ENCODE measurements around the gene PRDM13.
"Not testable (repeated sequence)": the region's sequence is repeated elsewhere in the genome, so short reads cannot be mapped to it uniquely, and the experiment has no call there.

The PRDM13 gene

DNA sequence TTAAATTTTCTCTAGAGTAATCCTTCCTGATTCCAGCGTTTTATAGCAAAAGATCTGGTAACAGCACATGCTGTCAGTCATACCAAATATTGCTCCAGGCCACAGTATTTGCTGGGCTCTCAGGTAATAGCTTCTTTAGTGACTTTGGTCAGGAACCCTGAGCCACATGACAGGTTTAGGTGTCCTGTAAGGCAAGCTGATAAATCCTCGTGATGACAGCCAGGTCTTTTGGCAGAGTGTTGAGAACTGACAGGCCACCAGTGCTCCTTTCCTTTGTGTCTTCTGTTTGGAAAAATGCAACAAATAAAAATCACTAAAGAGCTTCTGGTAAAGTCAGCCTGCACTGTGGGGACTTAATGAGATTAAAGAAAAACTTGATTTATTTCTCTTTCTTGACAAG, 34.6 kb downstream of the PRDM13 start:
- TF ChIP-seq, protein P1, sequence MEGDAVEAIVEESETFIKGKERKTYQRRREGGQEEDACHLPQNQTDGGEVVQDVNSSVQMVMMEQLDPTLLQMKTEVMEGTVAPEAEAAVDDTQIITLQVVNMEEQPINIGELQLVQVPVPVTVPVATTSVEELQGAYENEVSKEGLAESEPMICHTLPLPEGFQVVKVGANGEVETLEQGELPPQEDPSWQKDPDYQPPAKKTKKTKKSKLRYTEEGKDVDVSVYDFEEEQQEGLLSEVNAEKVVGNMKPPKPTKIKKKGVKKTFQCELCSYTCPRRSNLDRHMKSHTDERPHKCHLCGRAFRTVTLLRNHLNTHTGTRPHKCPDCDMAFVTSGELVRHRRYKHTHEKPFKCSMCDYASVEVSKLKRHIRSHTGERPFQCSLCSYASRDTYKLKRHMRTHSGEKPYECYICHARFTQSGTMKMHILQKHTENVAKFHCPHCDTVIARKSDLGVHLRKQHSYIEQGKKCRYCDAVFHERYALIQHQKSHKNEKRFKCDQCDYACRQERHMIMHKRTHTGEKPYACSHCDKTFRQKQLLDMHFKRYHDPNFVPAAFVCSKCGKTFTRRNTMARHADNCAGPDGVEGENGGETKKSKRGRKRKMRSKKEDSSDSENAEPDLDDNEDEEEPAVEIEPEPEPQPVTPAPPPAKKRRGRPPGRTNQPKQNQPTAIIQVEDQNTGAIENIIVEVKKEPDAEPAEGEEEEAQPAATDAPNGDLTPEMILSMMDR (IDR thresholded peaks at IDR 0.05; ENCODE audit: low read depth, low read length, missing control alignments): no peak
- in situ Hi-C loops (cut with HindIII; ENCODE audit: low pct_ligation_motif_present, low sequenced_read_pairs): no loop called here

DNA sequence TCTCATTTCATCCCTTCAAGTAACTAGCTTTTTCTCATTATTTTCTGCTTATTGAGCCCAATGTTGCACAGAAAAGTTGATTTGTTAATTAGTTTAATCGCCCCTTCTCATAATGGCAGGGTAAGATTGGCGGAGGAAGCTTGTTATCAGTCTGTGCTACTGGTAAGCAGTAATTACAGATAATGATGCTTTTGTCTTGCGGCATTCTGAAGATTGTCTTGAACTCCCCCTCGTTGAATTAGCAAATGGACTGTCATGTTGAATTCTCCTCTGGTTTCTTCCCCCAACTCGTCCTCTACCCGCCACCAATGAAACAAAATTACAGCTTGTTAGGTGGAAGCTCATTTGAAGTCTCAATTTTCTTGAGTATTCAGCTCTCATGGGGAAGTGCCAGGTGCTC, 39.4 kb downstream of the PRDM13 start:
- peaks cover 2% of the 10 kb centered on the region for H3K27me3 ChIP-seq (replicated peaks)
- H3K4me3 ChIP-seq (ENCODE audit: low read depth, low read length): no peak overlapping the region
- H3K36me3 ChIP-seq (replicated peaks): no peaks in the 10 kb centered on the region
- in situ Hi-C loops (cut with HindIII; ENCODE audit: low pct_ligation_motif_present, low sequenced_read_pairs): no loop called here
- no peak overlapping the region for H3K27ac ChIP-seq
- DNase-seq: no peak
- TF ChIP-seq, protein P1 (IDR thresholded peaks at IDR 0.05; ENCODE audit: low read depth, low read length, missing control alignments): no peak

More for the DNA sequence above, 34.6 kb downstream of the PRDM13 start:
- Histone ChIP-seq H3K4me3 (ENCODE audit: low read depth, low read length) (no peak overlapping the region), H3K36me3 (replicated peaks) (no peaks in the 10 kb centered on the region), H3K27ac (no peak overlapping the region), H3K27me3 (replicated peaks) (peaks cover 2% of the 10 kb centered on the region)
- DNase-seq: no peak

DNA sequence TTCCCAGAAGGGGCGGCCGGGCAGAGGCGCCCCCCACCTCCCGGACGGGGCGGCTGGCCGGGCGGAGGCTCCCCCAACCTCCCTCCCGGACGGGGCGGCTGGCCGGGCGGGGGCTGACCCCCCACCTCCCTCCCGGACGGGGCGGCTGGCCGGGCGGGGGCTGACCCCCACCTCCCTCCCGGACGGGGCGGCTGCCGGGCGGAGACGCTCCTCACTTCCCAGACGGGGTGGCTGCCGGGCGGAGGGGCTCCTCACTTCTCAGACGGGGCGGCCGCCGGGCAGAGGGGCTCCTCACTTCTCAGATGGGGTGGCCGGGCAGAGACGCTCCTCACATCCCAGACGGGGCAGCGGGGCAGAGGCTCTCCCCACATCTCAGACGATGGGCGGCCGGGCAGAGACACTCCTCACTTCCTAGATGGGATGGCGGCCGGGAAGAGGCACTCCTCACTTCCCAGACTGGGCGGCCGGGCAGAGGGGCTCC, 43.5 kb downstream of the PRDM13 start:
- H3K27ac ChIP-seq; DNase-seq; H3K4me3 ChIP-seq (ENCODE audit: low read depth, low read length); H3K27me3 ChIP-seq (replicated peaks); in situ Hi-C loops (cut with HindIII; ENCODE audit: low pct_ligation_motif_present, low sequenced_read_pairs); H3K36me3 ChIP-seq (replicated peaks): not testable (repeated sequence)

DNA sequence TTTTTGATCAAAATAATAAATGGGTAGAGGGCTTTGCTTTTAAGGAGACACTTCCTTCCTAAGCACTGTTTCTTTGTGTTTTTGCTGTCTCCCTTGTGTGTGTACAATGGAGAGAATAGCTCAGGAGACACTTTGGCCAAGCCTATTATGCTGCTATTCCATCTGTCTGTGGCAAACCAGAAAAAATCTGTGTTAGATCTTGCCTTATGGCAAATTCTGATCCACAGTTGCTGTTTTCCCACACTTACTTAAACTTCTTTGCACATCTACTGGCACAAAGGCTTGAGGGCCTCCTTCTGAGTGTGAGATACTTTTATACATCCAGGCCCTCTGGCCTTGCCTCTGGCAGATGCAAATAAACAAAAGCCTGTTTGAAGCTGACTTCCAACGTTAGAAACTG, 53.6 kb downstream of the PRDM13 start:
- TF ChIP-seq, protein P1 (IDR thresholded peaks at IDR 0.05; ENCODE audit: low read depth, low read length, missing control alignments): no peak
- H3K4me3 ChIP-seq (ENCODE audit: low read depth, low read length): no peak overlapping the region
- H3K27me3 ChIP-seq (replicated peaks): no peaks in the 10 kb centered on the region
- in situ Hi-C loops (cut with HindIII; ENCODE audit: low pct_ligation_motif_present, low sequenced_read_pairs): no loop called here
- DNase-seq: no peak
- no peaks in the 10 kb centered on the region for H3K36me3 ChIP-seq (replicated peaks)
- H3K27ac ChIP-seq: no peak overlapping the region

DNA sequence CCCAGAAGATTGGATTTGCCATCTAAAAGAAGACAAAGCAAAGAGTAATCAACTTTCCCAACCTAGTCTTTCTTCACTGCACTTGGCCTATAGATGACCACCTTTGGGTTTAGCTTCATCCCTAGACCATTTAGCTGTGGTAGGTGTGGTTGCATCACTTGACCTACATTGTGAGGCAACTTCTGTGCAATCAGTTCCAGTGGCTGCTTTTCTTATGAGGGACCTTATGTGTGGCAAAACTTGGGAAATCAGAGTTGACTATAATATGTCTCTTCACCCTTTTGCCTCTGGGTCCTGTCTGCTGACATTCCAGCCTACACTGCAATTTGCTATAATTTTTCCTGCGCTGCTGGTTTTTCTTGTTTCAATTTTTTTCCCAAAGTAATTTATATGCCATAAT, 55.2 kb downstream of the PRDM13 start:
- no peaks in the 10 kb centered on the region for H3K36me3 ChIP-seq (replicated peaks)
- H3K27ac ChIP-seq: no peak overlapping the region
- no peak overlapping the region for H3K4me3 ChIP-seq (ENCODE audit: low read depth, low read length)
- TF ChIP-seq, protein P1 (IDR thresholded peaks at IDR 0.05; ENCODE audit: low read depth, low read length, missing control alignments): no peak
- in situ Hi-C loops (cut with HindIII; ENCODE audit: low pct_ligation_motif_present, low sequenced_read_pairs): no loop called here
- no peak for DNase-seq
- no peaks in the 10 kb centered on the region for H3K27me3 ChIP-seq (replicated peaks)

DNA sequence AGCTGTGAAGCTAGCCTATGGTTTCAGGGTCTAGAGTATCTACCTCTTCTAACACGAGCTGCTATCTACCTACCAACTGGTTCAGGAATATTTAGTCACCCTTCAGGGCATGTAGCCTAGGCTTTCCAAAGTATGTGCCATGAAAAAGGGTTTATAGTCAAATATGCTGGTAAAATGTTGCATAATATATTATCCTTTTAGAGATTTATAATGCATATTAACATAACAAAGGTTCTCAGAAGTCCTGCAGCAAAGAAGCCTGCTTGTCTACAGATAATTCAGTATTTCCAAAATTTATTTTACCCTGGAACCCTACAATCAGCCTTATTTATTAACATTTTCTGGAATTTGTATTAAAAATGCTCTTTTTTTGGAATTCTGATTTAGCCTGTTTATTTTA, 56.0 kb downstream of the PRDM13 start:
- no peaks in the 10 kb centered on the region for H3K27me3 ChIP-seq (replicated peaks)
- H3K4me3 ChIP-seq (ENCODE audit: low read depth, low read length): no peak overlapping the region
- H3K36me3 ChIP-seq (replicated peaks): no peaks in the 10 kb centered on the region
- no peak for DNase-seq
- in situ Hi-C loops (cut with HindIII; ENCODE audit: low pct_ligation_motif_present, low sequenced_read_pairs): no loop called here
- H3K27ac ChIP-seq: no peak overlapping the region
- TF ChIP-seq, protein P1 (IDR thresholded peaks at IDR 0.05; ENCODE audit: low read depth, low read length, missing control alignments): no peak

All from brain microvascular endothelial cell (primary cell).